IPS-15b (cell line): Measurements from ENCODE around the gene ERC2.

ENCODE experiments used
- H3K27me3 ChIP-seq: one replicate; pipeline ENCODE4 v1.6.1; 2013; ENCODE audit warnings: low read length; ENCODE audit not compliant: control insufficient read depth, insufficient read depth
- H3K36me3 ChIP-seq: one replicate; pipeline ENCODE4 v1.6.1; 2013; ENCODE audit warnings: low read length; ENCODE audit not compliant: control insufficient read depth, insufficient read depth
- H3K4me1 ChIP-seq: one replicate; pipeline ENCODE4 v1.6.1; 2013; ENCODE audit warnings: mild to moderate bottlenecking, low read length; ENCODE audit not compliant: control insufficient read depth, insufficient read depth
- H3K4me3 ChIP-seq: one replicate; pipeline ENCODE4 v1.5.1; 2013; ENCODE audit warnings: low read depth, low read length
- H3K9ac ChIP-seq: one replicate; pipeline ENCODE4 v1.6.1; 2013; ENCODE audit warnings: low read depth, mild to moderate bottlenecking, low read length
- H3K9me3 ChIP-seq: one replicate; pipeline ENCODE4 v1.6.1; 2013; ENCODE audit warnings: mild to moderate bottlenecking, low read length; ENCODE audit not compliant: control insufficient read depth, insufficient read depth

The ERC2 gene

GRCh38 chr3:55936549-55937052, 531.7 kb downstream of the ERC2 start:
- Histone ChIP-seq H3K9me3 (no peaks in the 10 kb centered on the region), H3K4me3 (no peak overlapping the region), H3K27me3 (no peaks in the 10 kb centered on the region), H3K9ac (no peak overlapping the region), H3K36me3 (no peaks in the 10 kb centered on the region), H3K4me1 (no peaks in the 10 kb centered on the region)

- Histone ChIP-seq H3K4me1 (no peaks in the 10 kb centered on the region), H3K4me3 (no peak overlapping the region), H3K9me3 (no peaks in the 10 kb centered on the region), H3K9ac (no peak overlapping the region), H3K36me3 (no peaks in the 10 kb centered on the region), H3K27me3 (no peaks in the 10 kb centered on the region)
These were observed 533.0 kb downstream of the ERC2 start for GRCh38 chr3:55935241-55935640.

GRCh38 chr3:55934771-55935170, 533.5 kb downstream of the ERC2 start:
- H3K27me3 ChIP-seq: no peaks in the 10 kb centered on the region
- no peak overlapping the region for H3K9ac ChIP-seq
- H3K4me3 ChIP-seq: no peak overlapping the region
- no peaks in the 10 kb centered on the region for H3K36me3 ChIP-seq
- no peaks in the 10 kb centered on the region for H3K9me3 ChIP-seq
- H3K4me1 ChIP-seq: no peaks in the 10 kb centered on the region

GRCh38 chr3:55929154-55929869, 539.0 kb downstream of the ERC2 start:
- Histone ChIP-seq H3K27me3 (no peaks in the 10 kb centered on the region), H3K4me1 (no peaks in the 10 kb centered on the region), H3K9ac (no peak overlapping the region), H3K36me3 (no peaks in the 10 kb centered on the region), H3K4me3 (no peak overlapping the region), H3K9me3 (no peaks in the 10 kb centered on the region)

- Histone ChIP-seq H3K9ac (no peak overlapping the region), H3K36me3 (no peaks in the 10 kb centered on the region), H3K9me3 (no peaks in the 10 kb centered on the region)
These were observed 544.6 kb downstream of the ERC2 start for GRCh38 chr3:55923626-55924025.

GRCh38 chr3:55923207-55923606, 545.1 kb downstream of the ERC2 start:
- Histone ChIP-seq H3K9me3 (no peaks in the 10 kb centered on the region), H3K4me3 (no peak overlapping the region), H3K4me1 (no peaks in the 10 kb centered on the region), H3K27me3 (no peaks in the 10 kb centered on the region), H3K36me3 (no peaks in the 10 kb centered on the region), H3K9ac (no peak overlapping the region)

More at GRCh38 chr3:55923626-55924025, 544.6 kb downstream of the ERC2 start:
- Histone ChIP-seq H3K4me3 (no peak overlapping the region), H3K27me3 (no peaks in the 10 kb centered on the region), H3K4me1 (no peaks in the 10 kb centered on the region)

- Histone ChIP-seq H3K27me3 (no peaks in the 10 kb centered on the region), H3K9me3 (no peaks in the 10 kb centered on the region), H3K4me1 (no peaks in the 10 kb centered on the region), H3K36me3 (no peaks in the 10 kb centered on the region), H3K4me3 (no peak overlapping the region), H3K9ac (no peak overlapping the region)
These were observed 555.4 kb downstream of the ERC2 start for GRCh38 chr3:55912880-55913279.

- no peaks in the 10 kb centered on the region for H3K4me1 ChIP-seq
- no peaks in the 10 kb centered on the region for H3K36me3 ChIP-seq
- no peak overlapping the region for H3K9ac ChIP-seq
- no peaks in the 10 kb centered on the region for H3K27me3 ChIP-seq
- H3K4me3 ChIP-seq: no peak overlapping the region
- no peaks in the 10 kb centered on the region for H3K9me3 ChIP-seq
These were observed 557.0 kb downstream of the ERC2 start for GRCh38 chr3:55911266-55911665.

- H3K27me3 ChIP-seq: no peaks in the 10 kb centered on the region
- no peak overlapping the region for H3K4me3 ChIP-seq
- H3K9me3 ChIP-seq: no peaks in the 10 kb centered on the region
- no peaks in the 10 kb centered on the region for H3K36me3 ChIP-seq
- H3K4me1 ChIP-seq: no peaks in the 10 kb centered on the region
- no peak overlapping the region for H3K9ac ChIP-seq
These were observed 557.7 kb downstream of the ERC2 start for GRCh38 chr3:55910543-55910942.

GRCh38 chr3:55909373-55909772, 558.9 kb downstream of the ERC2 start:
- no peaks in the 10 kb centered on the region for H3K27me3 ChIP-seq
- no peaks in the 10 kb centered on the region for H3K9me3 ChIP-seq
- H3K4me1 ChIP-seq: no peaks in the 10 kb centered on the region
- H3K36me3 ChIP-seq: no peaks in the 10 kb centered on the region
- no peak overlapping the region for H3K4me3 ChIP-seq
- H3K9ac ChIP-seq: no peak overlapping the region

- H3K4me3 ChIP-seq: no peak overlapping the region
- no peaks in the 10 kb centered on the region for H3K9me3 ChIP-seq
- no peaks in the 10 kb centered on the region for H3K27me3 ChIP-seq
- H3K36me3 ChIP-seq: no peaks in the 10 kb centered on the region
- no peak overlapping the region for H3K9ac ChIP-seq
- H3K4me1 ChIP-seq: no peaks in the 10 kb centered on the region
These were observed 560.7 kb downstream of the ERC2 start for GRCh38 chr3:55907616-55908015.

GRCh38 chr3:55906896-55907295, 561.4 kb downstream of the ERC2 start:
- Histone ChIP-seq H3K4me3 (no peak overlapping the region), H3K9ac (no peak overlapping the region), H3K27me3 (no peaks in the 10 kb centered on the region), H3K36me3 (no peaks in the 10 kb centered on the region), H3K9me3 (no peaks in the 10 kb centered on the region), H3K4me1 (no peaks in the 10 kb centered on the region)
